ENCODE results near the gene ARMC8.

Gene ARMC8

DNA sequence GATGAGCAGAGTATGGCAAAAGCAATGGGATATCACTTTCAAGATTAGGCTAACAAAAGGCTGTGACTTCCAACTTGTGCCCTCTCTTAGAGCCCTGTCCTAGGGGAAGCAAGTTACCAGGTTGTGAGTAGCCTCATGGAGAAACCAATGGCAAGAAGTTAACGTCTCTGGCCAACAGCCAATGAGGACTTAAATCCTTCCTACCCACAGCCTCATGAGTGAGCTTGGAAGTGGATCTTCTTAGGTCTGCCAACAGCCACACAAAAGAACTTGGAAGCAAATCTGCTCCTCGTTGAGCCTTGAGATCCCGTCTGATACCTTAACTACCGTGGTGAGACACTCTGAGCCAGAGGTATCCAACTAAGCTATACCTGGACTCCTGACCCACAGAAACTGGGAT is 136.9 kb downstream of the ARMC8 start:
- DNase-seq = no peak

- DNase-seq = no peak
Measured at GRCh38 chr3:138325990-138326389, 138.9 kb downstream of the ARMC8 start.

GRCh38 chr3:138326866-138327595 is 139.9 kb downstream of the ARMC8 start:
- no peak for DNase-seq

DNA sequence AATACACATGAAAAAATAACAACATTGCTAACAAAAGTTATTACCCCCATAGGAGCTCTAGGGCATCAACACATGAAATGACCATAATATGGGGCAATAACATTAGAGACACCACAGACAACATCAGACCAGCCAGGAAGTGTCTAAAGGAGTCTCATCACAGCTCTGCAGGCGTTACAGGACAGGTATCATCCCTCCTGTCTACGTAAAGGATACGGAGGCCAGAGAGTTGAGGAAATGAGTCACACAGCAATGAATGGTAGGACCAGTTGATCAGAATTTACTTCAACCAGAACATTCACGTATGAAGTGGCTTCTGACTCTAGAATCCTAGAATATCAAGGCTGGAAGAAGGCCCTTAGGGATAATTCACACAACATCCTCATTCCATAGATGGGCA is 140.7 kb downstream of the ARMC8 start:
- DNase-seq = no peak

DNA sequence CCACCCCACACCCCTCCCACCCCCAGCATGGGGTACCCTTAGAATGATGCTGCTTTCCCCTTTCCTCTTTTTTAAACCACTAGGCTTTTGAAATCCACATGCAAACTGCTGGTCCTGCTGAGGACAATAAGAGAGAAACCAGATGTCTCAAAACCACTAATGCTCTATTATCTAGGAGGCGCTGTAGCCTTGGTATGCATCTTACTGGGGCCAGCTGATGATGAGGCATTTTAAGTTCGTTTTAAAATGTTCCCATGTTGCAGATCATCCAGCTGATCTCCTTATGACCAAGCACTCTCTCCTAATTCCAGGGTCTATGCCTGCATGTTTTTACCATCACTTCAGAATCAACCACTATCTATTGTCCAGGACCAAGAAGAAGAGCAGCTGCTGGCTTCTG is 141.2 kb downstream of the ARMC8 start:
- DNase-seq = no peak

GRCh38 chr3:138329127-138329983 is 142.3 kb downstream of the ARMC8 start, which contains the start of gene NME9:
TSS of gene NME9 (minus strand) at chr3:138329851. CDS start at chr3:138329335, 516 bp downstream.
- peak; percentile 73 to 81 for DNase-seq

GRCh38 chr3:138329984-138330293 is 142.8 kb downstream of the ARMC8 start:
- no peak for DNase-seq

GRCh38 chr3:138331143-138331894 is 144.2 kb downstream of the ARMC8 start:
- DNase-seq = no peak

DNA sequence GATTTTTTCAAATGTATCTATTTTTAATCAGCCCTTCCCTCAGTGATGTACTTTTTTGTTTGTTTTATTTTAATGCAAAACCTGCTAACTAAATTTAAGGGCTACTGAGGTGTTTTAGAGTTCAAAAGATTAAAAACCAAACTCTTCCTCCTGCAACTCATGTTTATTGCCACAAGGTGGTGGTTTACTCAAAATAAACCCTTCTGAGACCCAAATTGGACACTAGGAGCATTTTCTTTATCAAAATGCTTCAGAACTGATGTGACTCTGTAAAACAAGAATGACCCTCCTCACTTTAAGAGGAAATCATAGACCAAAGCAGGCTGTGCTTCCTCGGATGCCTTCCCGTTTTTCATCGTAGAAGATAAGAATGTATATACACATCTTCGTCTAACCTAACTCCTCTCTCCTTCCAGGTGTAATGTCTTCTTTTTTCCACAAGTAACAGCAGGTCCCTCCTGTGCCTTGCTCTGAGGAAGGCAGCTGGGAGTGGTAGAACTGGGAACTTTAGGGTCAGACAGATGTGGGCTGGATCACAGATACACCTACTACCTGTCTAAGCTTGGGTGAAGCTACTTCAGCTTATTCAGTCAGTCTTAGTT is 145.5 kb downstream of the ARMC8 start:
- no peak for DNase-seq

DNA sequence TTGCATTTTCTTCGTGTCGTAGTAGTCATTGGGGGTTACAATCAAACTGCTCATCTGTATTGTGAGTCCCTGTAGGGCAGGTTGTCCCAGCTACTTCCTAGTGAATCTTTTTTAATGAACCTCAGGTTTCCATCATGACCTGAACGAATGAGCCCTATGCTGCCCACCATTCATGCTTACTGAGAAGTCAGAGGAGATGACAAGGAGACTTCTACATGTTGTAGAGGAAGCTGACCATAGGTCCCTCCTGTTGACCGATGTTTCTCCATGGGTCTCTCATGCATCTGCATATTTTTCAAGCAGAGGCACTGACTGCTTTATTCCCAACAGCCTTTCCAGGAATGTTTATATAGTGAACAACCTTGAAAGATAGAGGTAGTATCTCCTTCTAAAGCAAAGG is 147.5 kb downstream of the ARMC8 start:
- no peak for DNase-seq

GRCh38 chr3:138336454-138336999 is 149.4 kb downstream of the ARMC8 start:
- no peak for DNase-seq

DNA sequence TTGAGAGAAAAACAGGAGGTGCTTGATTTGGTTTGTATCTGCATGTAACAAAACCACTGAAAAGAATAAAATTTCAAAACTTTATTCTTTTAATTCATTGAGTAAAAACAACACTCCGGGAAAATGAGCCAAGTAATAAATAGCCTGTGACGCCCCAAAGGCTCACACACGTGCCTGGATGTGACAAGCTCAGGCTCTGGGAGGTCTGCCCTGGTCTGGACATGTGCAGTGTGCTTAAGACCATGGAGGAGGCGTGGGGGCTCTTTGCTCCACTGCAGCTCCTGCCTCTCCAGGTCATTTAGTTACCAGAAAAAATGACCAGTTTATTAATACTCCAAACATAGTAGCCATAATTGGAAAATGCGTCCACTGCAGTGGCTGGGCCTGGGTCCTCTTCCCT is 151.1 kb downstream of the ARMC8 start:
- DNase-seq = no peak

DNA sequence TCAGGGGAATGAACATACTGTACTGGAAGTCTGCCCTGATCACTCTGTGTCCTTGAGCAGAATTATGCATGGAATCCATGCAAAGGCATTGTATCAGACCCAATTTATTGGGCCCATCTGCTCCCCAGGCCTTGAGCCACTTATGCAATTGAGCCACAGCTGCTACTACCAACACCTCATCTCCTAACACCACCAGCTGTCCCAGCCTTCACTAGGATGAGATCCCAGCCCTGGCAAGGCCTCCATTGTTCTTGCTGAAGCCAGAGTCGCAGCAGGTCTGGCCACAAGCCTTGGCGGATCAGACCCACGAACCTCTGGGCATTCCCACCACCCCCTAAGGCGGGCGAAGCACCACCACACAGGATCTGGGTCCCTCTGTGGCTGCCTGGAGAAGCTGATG is 151.7 kb downstream of the ARMC8 start:
- DNase-seq = no peak

DNA sequence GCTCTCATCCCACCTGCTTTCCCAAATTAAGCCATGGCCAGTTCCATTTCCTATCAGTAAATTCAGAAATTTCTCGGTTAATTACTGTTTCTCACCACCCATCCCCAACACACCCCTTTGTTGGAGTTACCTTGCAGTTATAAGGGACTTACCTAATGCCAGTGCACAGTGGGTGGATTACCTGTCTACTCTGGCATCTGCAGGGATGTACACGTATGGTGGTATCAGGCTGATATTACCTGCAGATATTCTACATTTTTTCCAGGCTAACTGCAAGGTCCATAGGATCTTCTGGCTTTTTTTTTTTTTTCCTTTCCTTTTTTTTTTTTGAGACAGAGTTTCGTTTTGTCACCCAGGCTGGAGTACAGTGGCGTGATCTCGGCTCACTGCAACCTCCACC is 153.4 kb downstream of the ARMC8 start:
- DNase-seq = no peak

GRCh38 chr3:138344754-138345153 is 157.7 kb downstream of the ARMC8 start:
- no peak for DNase-seq
